Activated CD4-positive, alpha-beta T cell treated with anti-CD3 and anti-CD28 coated beads, Interleukin-2, amount 10 ng/mL, durations not matched to agents 7 days and 5 days (primary cell): Measurements from ENCODE around the gene MFSD6. TPM values are rescaled to one million over a fixed set of nuclear protein-coding genes. Genes with fewer than 3 reads are reported as not detected.

Source experiments
- CTCF ChIA-PET: fragments of 350-600 bp; sonication (Branson Sonifier 250); formaldehyde crosslinking; loops from one replicate; lab custom pipeline; 2021; ENCODE audit warnings: antibody characterized with exemption; lab: Charles Lee
- POLR2A ChIA-PET: fragments of 350-600 bp; sonication (Branson Sonifier 250); formaldehyde crosslinking; loops from one replicate; lab custom pipeline; 2021; ENCODE audit warnings: antibody characterized with exemption; lab: Charles Lee
- DNase-seq: peaks from one replicate; pipeline ENCODE4 v3.0.0-alpha.2; 2020
- H3K27ac Mint-ChIP-seq: one replicate; pipeline ENCODE4 v1.8.0; 2021; ENCODE audit warnings: mild to moderate bottlenecking, moderate library complexity, mixed read lengths
- H3K27me3 Mint-ChIP-seq: one replicate; pipeline ENCODE4 v1.8.0; 2021; ENCODE audit warnings: mixed read lengths
- H3K36me3 Mint-ChIP-seq: one replicate; pipeline ENCODE4 v1.8.0; 2021; ENCODE audit warnings: low read depth, mixed read lengths
- H3K4me1 Mint-ChIP-seq: one replicate; pipeline ENCODE4 v1.8.0; 2021; ENCODE audit warnings: mixed read lengths
- H3K4me3 Mint-ChIP-seq: one replicate; pipeline ENCODE4 v1.8.0; 2021; ENCODE audit warnings: mild to moderate bottlenecking, moderate library complexity, mixed read lengths
- H3K9me3 Mint-ChIP-seq: one replicate; pipeline ENCODE4 v1.8.0; 2021; ENCODE audit warnings: mixed read lengths
- total RNA-seq, 2 experiments: library from RNA; stranded (reverse); gene quantifications; one replicate each; pipeline ENCODE4 v1.2.3, GENCODE V29; 2021

MFSD6 gene
- total RNA-seq, 2 experiments from 2014 or later, result 42.3 to 42.8 TPM

DNA sequence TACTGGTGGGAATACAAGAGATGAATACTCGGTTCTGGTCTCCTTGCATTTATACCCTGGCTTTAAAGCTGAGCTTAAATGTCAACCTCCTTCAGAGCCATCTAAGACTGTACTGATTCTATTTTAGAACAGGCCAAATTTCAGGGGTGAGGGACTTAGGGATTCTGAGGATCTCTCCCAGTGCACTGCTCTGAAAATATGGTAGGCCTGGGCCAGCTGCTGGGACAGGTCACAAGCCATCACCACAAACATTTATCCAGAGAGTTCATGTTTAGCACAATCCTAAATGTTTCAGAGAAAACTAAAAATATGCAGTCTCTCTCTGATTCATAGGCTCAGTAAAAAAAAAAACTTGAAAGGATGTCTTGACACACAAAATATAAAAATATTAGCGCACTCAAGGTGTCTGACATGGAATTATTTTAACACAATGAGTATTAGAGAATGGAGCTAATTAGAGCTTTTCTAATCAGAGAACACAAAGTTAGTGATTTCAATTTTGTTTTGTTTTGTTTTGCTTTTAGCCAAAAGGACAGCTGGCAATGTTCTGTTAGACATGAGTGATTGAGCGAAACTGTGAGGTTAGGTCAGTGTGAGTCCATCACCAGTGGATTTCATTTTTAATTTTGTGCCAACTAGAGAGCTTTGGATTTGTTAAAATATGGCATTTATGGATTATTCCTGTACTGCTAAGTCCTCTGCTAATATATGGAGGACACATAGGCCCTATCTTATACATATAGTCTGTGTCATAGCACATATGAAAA lies 38.8 kb downstream of the MFSD6 start:
- DNase-seq, result no peak
- H3K27me3 Mint-ChIP-seq, result no peaks in the 10 kb centered on the region
- POLR2A ChIA-PET, result no interaction called here
- no peak overlapping the region for H3K4me3 Mint-ChIP-seq
- CTCF ChIA-PET, result interaction anchor here (1.0 to 2.2 kb wide), 3 partner anchors 10 to 20 kb away, joined by 3 to 7 read pairs (median 3); no protein-coding TSS in a partner anchor
- H3K36me3 Mint-ChIP-seq, result peaks cover 17% of the 10 kb centered on the region
- H3K9me3 Mint-ChIP-seq, result peaks cover 2% of the 10 kb centered on the region
- H3K4me1 Mint-ChIP-seq, result peaks cover 12% of the 10 kb centered on the region
- H3K27ac Mint-ChIP-seq, result no peak overlapping the region

DNA sequence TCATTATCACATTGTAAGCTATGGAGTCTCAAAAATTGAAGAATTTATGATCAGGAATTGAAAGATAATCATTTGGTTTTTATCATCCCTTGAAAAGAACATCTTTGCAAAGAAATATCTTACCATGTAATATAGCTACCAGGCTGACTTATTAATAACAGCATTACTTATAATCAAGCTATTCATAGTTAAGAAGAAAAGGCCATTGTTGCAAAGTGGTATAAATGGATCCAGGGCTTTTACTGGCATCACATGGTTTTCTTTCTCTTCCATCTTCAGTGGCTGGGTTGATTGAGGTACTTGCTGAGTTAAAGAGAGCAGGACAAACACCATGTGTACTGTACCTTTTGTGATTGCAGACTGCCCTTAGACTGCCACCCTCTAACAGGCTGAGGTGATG lies 39.6 kb downstream of the MFSD6 start:
- Mint-ChIP-seq H3K27ac (no peak overlapping the region), H3K9me3 (peaks cover 2% of the 10 kb centered on the region), H3K4me1 (peaks cover 8% of the 10 kb centered on the region), H3K4me3 (no peak overlapping the region), H3K27me3 (no peaks in the 10 kb centered on the region), H3K36me3 (peaks cover 16% of the 10 kb centered on the region)
- ChIA-PET CTCF (interaction anchor here (0.5 to 2.2 kb wide), 3 partner anchors 11 to 93 kb away, joined by 3 to 7 read pairs (median 3); no protein-coding TSS in a partner anchor), POLR2A (interaction anchor here (0.7 kb wide), 1 partner anchor 92 kb away, joined by 3 read pairs; no protein-coding TSS in a partner anchor)
- no peak for DNase-seq

DNA sequence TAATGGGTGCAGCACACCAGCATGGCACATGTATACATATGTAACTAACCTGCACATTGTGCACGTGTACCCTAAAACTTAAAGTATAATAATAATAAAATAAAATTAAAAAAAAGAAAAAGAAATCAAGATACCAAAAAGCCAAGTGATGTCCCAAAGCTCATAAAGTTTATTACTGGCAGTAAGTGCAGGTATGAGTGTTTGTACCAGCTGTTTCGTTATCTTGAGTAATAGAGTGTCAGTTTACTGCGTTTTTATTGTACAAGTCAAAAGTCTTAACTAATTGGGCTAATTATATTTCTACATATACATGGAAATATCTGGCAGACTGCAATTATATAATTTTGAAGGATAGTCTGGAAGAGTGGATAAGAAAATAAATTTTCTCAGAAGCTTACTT lies 41.8 kb downstream of the MFSD6 start:
- H3K9me3 Mint-ChIP-seq, result peaks cover 4% of the 10 kb centered on the region
- ChIA-PET POLR2A (no interaction called here), CTCF (interaction anchor here (1.1 to 1.2 kb wide), 2 partner anchors 8 to 15 kb away, joined by 3 to 4 read pairs; no protein-coding TSS in a partner anchor)
- no peaks in the 10 kb centered on the region for H3K27me3 Mint-ChIP-seq
- H3K36me3 Mint-ChIP-seq, result peaks cover 28% of the 10 kb centered on the region
- H3K4me3 Mint-ChIP-seq, result no peak overlapping the region
- no peak overlapping the region for H3K27ac Mint-ChIP-seq
- no peak for DNase-seq
- peaks cover 6% of the 10 kb centered on the region for H3K4me1 Mint-ChIP-seq

- Mint-ChIP-seq H3K4me1 (peaks cover 6% of the 10 kb centered on the region), H3K27me3 (no peaks in the 10 kb centered on the region), H3K36me3 (peaks cover 27% of the 10 kb centered on the region), H3K4me3 (no peak overlapping the region), H3K27ac (no peak overlapping the region), H3K9me3 (peaks cover 4% of the 10 kb centered on the region)
- ChIA-PET CTCF (interaction anchor here (0.6 to 1.2 kb wide), 3 partner anchors 9 to 233 kb away, joined by 3 to 4 read pairs (median 3); no protein-coding TSS in a partner anchor), POLR2A (no interaction called here)
- DNase-seq, result no peak
Observed at GRCh38 chr2:190450363-190450762, 42.2 kb downstream of the MFSD6 start.

- Mint-ChIP-seq H3K4me3 (no peak overlapping the region), H3K27me3 (no peaks in the 10 kb centered on the region), H3K27ac (no peak overlapping the region), H3K4me1 (peaks cover 9% of the 10 kb centered on the region), H3K36me3 (peaks cover 36% of the 10 kb centered on the region), H3K9me3 (peaks cover 4% of the 10 kb centered on the region)
- ChIA-PET POLR2A (no interaction called here), CTCF (interaction anchor here (1.0 kb wide), 1 partner anchor 19 kb away, joined by 3 read pairs; no protein-coding TSS in a partner anchor)
- DNase-seq, result no peak
Observed at GRCh38 chr2:190451561-190452176, 43.5 kb downstream of the MFSD6 start.

DNA sequence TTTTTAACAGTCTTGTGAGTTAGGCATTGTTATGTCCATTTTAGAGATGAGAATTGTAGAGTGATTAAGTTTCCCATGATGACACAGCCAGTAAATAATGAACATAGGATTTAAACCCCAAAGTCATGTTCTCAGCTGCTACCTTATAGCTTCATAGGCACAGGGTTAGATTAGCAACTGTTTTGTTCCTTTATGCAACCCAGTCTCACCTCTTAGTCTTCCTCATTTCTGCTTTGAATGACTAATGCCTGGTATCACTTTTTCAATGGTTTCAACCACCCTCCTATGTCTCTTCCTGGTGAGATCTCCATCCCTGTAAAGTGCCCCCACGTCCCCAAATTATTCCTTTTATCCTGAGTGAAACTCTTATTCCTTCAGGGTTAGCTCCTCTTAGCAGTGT lies 44.3 kb downstream of the MFSD6 start:
- no peaks in the 10 kb centered on the region for H3K27me3 Mint-ChIP-seq
- peaks cover 43% of the 10 kb centered on the region for H3K36me3 Mint-ChIP-seq
- peaks cover 6% of the 10 kb centered on the region for H3K9me3 Mint-ChIP-seq
- H3K27ac Mint-ChIP-seq, result no peak overlapping the region
- peaks cover 9% of the 10 kb centered on the region for H3K4me1 Mint-ChIP-seq
- ChIA-PET CTCF (no interaction called here), POLR2A (interaction anchor here (0.5 kb wide), 1 partner anchor 560 kb away, joined by 5 read pairs; no protein-coding TSS in a partner anchor)
- no peak overlapping the region for H3K4me3 Mint-ChIP-seq
- no peak for DNase-seq

- Mint-ChIP-seq H3K36me3 (peaks cover 58% of the 10 kb centered on the region), H3K4me1 (peaks cover 9% of the 10 kb centered on the region), H3K27me3 (no peaks in the 10 kb centered on the region), H3K9me3 (peaks cover 4% of the 10 kb centered on the region), H3K4me3 (no peak overlapping the region), H3K27ac (no peak overlapping the region)
- CTCF ChIA-PET, result no interaction called here
- POLR2A ChIA-PET, result interaction anchor here (0.7 kb wide), 1 partner anchor 13 kb away, joined by 3 read pairs; no protein-coding TSS in a partner anchor
- no peak for DNase-seq
Observed at GRCh38 chr2:190454795-190455194, 46.6 kb downstream of the MFSD6 start.

- ChIA-PET POLR2A (interaction anchor here (0.7 kb wide), 1 partner anchor 14 kb away, joined by 3 read pairs; no protein-coding TSS in a partner anchor), CTCF (interaction anchor here (1.4 kb wide), 1 partner anchor 15 kb away, joined by 3 read pairs; no protein-coding TSS in a partner anchor)
- no peak for DNase-seq
- Mint-ChIP-seq H3K27me3 (no peaks in the 10 kb centered on the region), H3K27ac (no peak overlapping the region), H3K4me1 (peaks cover 9% of the 10 kb centered on the region), H3K4me3 (no peak overlapping the region), H3K36me3 (peaks cover 62% of the 10 kb centered on the region), H3K9me3 (peaks cover 4% of the 10 kb centered on the region)
Observed at GRCh38 chr2:190455358-190456095, 47.4 kb downstream of the MFSD6 start.

- Mint-ChIP-seq H3K36me3 (peaks cover 66% of the 10 kb centered on the region), H3K9me3 (peaks cover 4% of the 10 kb centered on the region), H3K4me3 (no peak overlapping the region), H3K27ac (no peak overlapping the region), H3K27me3 (no peaks in the 10 kb centered on the region), H3K4me1 (peaks cover 3% of the 10 kb centered on the region)
- ChIA-PET CTCF (interaction anchor here (1.4 kb wide), 1 partner anchor 16 kb away, joined by 3 read pairs; no protein-coding TSS in a partner anchor), POLR2A (no interaction called here)
- no peak for DNase-seq
Observed at GRCh38 chr2:190456833-190457232, 48.7 kb downstream of the MFSD6 start.

DNA sequence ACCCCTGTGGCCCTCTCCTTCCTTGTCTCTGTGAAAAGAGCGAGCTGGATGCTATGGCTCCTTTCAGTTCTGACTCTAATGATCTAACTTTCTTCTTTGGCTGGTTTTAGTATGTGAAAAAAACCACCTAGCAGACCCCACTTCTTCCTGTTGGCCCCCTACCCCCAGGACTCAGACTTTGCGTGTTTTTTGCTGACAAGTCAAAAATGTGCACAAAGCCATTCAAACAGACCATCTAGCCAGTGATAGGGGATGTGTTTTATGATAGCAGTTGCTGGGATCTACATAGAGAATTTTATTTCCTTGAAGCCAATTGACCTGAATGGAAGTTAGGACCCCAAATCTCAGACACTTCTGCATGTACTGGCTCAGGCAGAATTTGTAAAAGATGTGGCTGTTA lies 49.1 kb downstream of the MFSD6 start:
- no peak for DNase-seq
- Mint-ChIP-seq H3K27me3 (no peaks in the 10 kb centered on the region), H3K9me3 (peaks cover 4% of the 10 kb centered on the region), H3K36me3 (peaks cover 67% of the 10 kb centered on the region), H3K4me1 (peaks cover 3% of the 10 kb centered on the region), H3K27ac (no peak overlapping the region), H3K4me3 (no peak overlapping the region)
- POLR2A ChIA-PET, result no interaction called here
- CTCF ChIA-PET, result interaction anchor here (1.4 kb wide), 1 partner anchor 16 kb away, joined by 3 read pairs; no protein-coding TSS in a partner anchor

- peaks cover 61% of the 10 kb centered on the region for H3K36me3 Mint-ChIP-seq
- POLR2A ChIA-PET, result no interaction called here
- peaks cover 3% of the 10 kb centered on the region for H3K4me1 Mint-ChIP-seq
- H3K4me3 Mint-ChIP-seq, result no peak overlapping the region
- H3K27me3 Mint-ChIP-seq, result no peaks in the 10 kb centered on the region
- peaks cover 4% of the 10 kb centered on the region for H3K9me3 Mint-ChIP-seq
- DNase-seq, result no peak
- no peak overlapping the region for H3K27ac Mint-ChIP-seq
- CTCF ChIA-PET, result interaction anchor here (0.9 kb wide), 1 partner anchor 12 kb away, joined by 3 read pairs; no protein-coding TSS in a partner anchor
Observed at GRCh38 chr2:190458352-190459107, 50.4 kb downstream of the MFSD6 start.

DNA sequence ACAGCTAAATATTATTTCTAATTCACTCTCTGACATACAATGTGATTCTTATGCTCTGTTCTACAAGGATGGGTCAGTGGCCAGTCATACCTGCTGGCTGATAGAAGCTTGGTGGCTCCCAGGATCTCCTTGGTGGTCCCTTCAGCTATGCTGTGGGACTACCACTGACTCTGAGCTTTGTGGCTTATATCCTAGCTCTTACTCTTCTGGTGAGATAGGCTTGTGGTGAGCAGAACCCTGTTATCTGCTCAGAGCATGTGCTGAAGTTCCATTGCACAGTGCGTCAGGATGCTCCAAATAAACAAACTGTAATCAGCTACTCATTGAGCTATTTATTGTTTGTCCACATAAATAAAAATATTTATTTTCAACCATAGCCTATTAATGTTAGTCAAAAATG lies 51.7 kb downstream of the MFSD6 start:
- Mint-ChIP-seq H3K9me3 (peaks cover 2% of the 10 kb centered on the region), H3K27ac (no peak overlapping the region), H3K4me3 (no peak overlapping the region), H3K27me3 (no peaks in the 10 kb centered on the region), H3K4me1 (peaks cover 3% of the 10 kb centered on the region), H3K36me3 (peaks cover 50% of the 10 kb centered on the region)
- POLR2A ChIA-PET, result no interaction called here
- no peak for DNase-seq
- CTCF ChIA-PET, result no interaction called here
